Measurements from ENCODE around the gene TTN.
A peak's percentile ranks its signal among the peaks of the same experiment; 100 is the strongest.

TTN gene

DNA sequence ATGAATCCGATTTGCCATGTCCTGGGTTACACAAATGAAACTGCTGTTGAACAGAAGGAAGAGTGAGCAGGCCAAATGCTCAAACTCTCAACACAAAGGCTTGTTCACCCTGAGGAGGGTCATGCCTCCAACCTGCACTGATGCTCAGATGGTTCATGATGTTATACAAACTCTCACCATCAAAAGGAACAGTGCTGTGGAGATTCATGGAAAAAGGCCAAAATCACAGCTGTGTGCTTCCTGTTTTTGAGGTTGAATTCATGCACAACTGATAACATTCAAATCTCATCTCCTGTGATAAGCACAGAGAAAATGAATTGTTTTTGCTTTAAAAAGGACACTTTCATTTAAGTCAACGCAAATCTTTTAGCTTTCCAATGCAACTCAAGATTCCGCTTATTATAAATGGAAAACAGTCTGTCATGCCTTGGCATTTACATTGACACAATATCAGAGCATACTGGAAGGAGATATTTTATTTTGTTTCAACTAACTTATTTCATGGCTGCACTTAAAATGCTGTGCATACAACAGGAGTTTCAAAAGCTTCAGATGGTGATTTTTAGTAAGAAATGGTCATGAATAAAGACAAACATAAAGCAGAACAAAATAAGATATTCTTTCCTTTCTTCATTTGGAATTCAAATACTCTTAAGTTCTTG is 22.2 kb upstream of the TTN start:
- DNase-seq (ENCODE audit: low read depth): peak; percentile 35
- no peak overlapping the region for H3K4me3 ChIP-seq (ENCODE audit: control insufficient read depth, low read depth, low read length)
- no peak for TF ChIP-seq CTCF (conservative IDR thresholded peaks at IDR 0.05; ENCODE audit: control insufficient read depth, insufficient read depth, low read depth, low read length)

DNA sequence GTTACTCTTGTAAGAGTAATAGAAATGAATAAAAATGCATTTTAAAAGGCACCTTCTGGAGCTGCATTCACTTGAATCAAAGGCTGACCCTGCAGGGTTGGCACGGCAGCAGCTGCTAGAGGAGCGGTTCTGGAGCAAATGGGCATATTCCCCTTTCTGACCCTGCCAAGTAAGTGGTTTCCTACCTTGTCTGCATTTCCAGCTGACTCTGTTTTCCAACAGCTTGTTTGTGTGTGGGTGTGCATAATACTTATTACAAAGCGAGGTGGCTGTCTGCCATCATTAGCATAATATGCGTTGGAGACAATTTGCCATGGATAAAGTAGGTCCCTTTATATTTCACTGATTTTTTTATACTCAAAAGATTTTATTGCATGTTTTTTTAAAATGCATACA is 21.3 kb upstream of the TTN start:
- H3K4me3 ChIP-seq (ENCODE audit: control insufficient read depth, low read depth, low read length): no peak overlapping the region
- DNase-seq (ENCODE audit: low read depth): no peak
- no peak for TF ChIP-seq CTCF (conservative IDR thresholded peaks at IDR 0.05; ENCODE audit: control insufficient read depth, insufficient read depth, low read depth, low read length)

- no peak for DNase-seq (ENCODE audit: low read depth)
- TF ChIP-seq CTCF (conservative IDR thresholded peaks at IDR 0.05; ENCODE audit: control insufficient read depth, insufficient read depth, low read depth, low read length): no peak
- no peak overlapping the region for H3K4me3 ChIP-seq (ENCODE audit: control insufficient read depth, low read depth, low read length)
These were observed 20.7 kb upstream of the TTN start for GRCh38 chr2:178827739-178828485.

- TF ChIP-seq CTCF (conservative IDR thresholded peaks at IDR 0.05; ENCODE audit: control insufficient read depth, insufficient read depth, low read depth, low read length): no peak
- no peak for DNase-seq (ENCODE audit: low read depth)
- no peak overlapping the region for H3K4me3 ChIP-seq (ENCODE audit: control insufficient read depth, low read depth, low read length)
These were observed 19.9 kb upstream of the TTN start for GRCh38 chr2:178827111-178827510.

DNA sequence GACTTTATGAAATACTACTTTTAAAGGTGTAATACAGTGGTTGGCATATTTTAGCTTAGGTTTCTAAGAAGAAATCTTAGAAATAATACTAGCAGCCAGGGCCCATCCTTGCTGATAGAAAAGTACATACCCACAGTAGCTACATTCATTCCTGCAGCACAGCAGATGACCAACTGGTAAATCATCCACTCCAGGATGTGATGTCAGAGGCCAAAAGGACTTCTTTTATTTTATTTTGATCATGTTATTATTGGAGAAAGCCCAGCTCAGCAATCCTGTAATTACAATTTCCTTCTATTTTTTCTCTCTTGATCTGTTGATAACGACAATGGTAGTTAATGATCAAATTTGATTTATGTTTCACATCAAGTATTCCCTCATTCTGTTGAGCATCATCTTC is 18.0 kb upstream of the TTN start:
- H3K4me3 ChIP-seq (ENCODE audit: control insufficient read depth, low read depth, low read length): no peak overlapping the region
- DNase-seq (ENCODE audit: low read depth): peak; percentile 80
- no peak for TF ChIP-seq CTCF (conservative IDR thresholded peaks at IDR 0.05; ENCODE audit: control insufficient read depth, insufficient read depth, low read depth, low read length)

- no peak for DNase-seq (ENCODE audit: low read depth)
- H3K4me3 ChIP-seq (ENCODE audit: control insufficient read depth, low read depth, low read length): no peak overlapping the region
- no peak for TF ChIP-seq CTCF (conservative IDR thresholded peaks at IDR 0.05; ENCODE audit: control insufficient read depth, insufficient read depth, low read depth, low read length)
These were observed 17.0 kb upstream of the TTN start for GRCh38 chr2:178824181-178824580.

All from fibroblast of mammary gland (primary cell).